Epithelial cell of esophagus (primary cell): Measurements from ENCODE around the gene TANC1.

Experiments used
- DNase-seq: peaks from one replicate; pipeline ENCODE4 v3.0.0; 2010; ENCODE audit warnings: low read depth
- H3K4me3 ChIP-seq: 2 replicates; pipeline ENCODE4 v1.5.1; 2011; ENCODE audit warnings: mild to moderate bottlenecking, low read length, control low read depth
- CTCF ChIP-seq: IDR thresholded peaks from 2 replicates; pipeline ENCODE4 v1.5.1; 2011; ENCODE audit warnings: low read depth, mild to moderate bottlenecking, low read length, control low read depth, inconsistent platforms; ENCODE audit not compliant: insufficient read depth; ENCODE audit errors: missing control alignments

The TANC1 gene

GRCh38 chr2:159070235-159070634 lies 101.8 kb downstream of the TANC1 start:
- no peak overlapping the region for H3K4me3 ChIP-seq
- TF ChIP-seq CTCF: no peak
- DNase-seq: no peak

DNA sequence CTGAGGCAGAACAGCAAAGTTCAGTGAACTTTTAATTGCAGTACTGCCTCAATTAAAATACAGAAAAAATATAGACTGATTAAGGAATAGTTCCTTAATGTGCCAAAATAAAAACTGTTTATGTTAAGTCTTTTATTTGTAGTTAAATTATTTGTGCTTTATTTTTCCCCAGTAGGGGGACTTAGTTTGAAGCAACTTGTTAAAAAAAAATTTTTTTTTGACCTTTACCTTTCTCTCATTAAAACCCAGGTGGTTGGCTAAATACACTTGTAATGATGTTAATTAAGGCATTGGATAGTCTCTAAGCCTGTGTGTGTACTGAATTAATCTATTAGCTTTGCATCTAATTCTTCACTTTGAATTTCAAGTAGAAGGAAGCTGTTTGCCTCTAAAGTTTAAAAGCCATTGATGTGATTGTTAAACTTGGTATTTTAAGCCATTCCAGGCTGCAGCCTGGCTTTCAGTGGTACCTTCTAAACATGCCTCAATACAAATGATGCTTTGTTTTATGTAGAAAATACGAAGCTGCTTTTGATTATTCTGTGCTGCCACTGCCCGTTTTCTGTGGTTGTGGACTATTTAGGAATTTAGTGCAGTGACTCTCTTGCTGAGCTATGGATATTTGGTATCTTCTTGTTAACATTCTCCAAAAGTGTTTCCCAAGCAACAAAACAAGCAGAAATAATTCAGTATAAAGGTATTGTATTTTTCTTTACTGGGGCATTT lies 102.9 kb downstream of the TANC1 start:
- DNase-seq: no peak
- no peak for TF ChIP-seq CTCF

GRCh38 chr2:159072795-159073194 lies 104.4 kb downstream of the TANC1 start:
- peak; percentile 35 for DNase-seq
- TF ChIP-seq CTCF: no peak

More for the DNA sequence above, 102.9 kb downstream of the TANC1 start:
- no peak overlapping the region for H3K4me3 ChIP-seq

DNA sequence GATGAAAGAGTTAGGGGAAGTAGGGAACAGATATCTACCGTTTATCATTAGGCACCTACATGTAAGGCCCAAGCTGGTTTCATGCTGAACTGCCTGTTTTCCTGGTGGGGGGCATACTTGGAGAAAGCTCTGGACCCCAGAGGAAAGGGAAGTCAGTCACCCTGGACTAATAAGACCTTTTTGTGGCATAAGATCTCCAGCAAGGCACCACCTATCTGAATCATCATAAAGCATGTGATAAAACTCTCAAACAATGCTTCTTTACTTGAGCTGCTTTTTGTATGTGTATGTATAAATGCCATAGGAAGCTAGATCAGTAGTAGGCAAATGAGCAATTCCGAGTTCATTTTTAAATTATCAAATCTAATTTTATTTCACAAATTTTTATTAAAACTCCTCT lies 104.8 kb downstream of the TANC1 start:
- no peak for TF ChIP-seq CTCF
- peak; percentile 61 for DNase-seq
- no peak overlapping the region for H3K4me3 ChIP-seq

More at GRCh38 chr2:159072795-159073194, 104.4 kb downstream of the TANC1 start:
- no peak overlapping the region for H3K4me3 ChIP-seq

DNA sequence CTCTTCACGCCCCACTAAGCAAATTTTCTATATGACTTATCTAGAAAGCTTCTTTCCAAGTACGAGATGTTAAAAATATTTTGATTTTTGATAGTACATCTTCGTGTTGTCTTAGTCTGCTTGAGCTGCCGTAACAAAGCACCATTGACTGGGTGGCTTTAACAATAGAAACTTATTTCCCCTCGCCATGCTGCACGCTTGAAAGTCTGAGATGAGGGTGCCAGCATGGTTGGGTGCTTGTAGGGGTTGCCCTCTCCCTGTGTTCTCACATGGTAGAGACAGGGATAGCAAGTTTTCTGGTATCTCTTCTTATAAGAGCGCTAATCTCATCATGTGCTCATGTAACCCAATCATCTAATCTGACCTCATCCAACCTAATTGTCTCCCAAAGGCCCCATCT lies 106.2 kb downstream of the TANC1 start:
- no peak for DNase-seq
- TF ChIP-seq CTCF: no peak
- H3K4me3 ChIP-seq: no peak overlapping the region

- DNase-seq: no peak
- H3K4me3 ChIP-seq: no peak overlapping the region
- no peak for TF ChIP-seq CTCF
Observed at GRCh38 chr2:159075727-159076126, 107.3 kb downstream of the TANC1 start.

DNA sequence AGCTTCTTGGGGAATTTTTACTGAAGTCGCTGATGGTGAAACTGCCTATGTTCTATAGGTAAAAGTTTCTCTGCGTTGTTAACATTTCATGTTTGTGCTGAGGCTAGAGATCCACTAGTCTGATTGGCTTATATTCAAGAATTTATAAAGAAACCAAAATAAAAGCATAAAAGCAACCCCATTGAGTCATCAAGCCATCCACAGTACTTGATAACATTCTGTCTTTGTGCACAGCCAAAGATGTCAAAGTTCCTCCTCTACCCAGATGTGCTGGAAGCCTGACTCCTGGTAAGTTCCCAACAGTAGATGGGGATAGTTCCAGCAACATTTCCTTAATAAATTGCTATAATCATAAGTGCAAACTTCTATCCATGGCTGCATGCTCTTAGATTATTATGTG lies 107.8 kb downstream of the TANC1 start:
- no peak overlapping the region for H3K4me3 ChIP-seq
- DNase-seq: no peak
- TF ChIP-seq CTCF: no peak
